Fibroblast of the aortic adventitia (primary cell): ENCODE measurements around the gene KRT28. TPM values are rescaled to one million over a fixed set of nuclear protein-coding genes. Genes with fewer than 3 reads are reported as not detected.

Experiments used
- DNase-seq: peaks from one replicate; pipeline ENCODE4 v3.0.0-alpha.2; 2010; ENCODE audit warnings: low read depth
- H3K4me3 ChIP-seq: 2 replicates; pipeline ENCODE4 v1.5.1; 2011; ENCODE audit warnings: low read depth, mild to moderate bottlenecking, control low read depth, low read length, moderate library complexity
- total RNA-seq: library from RNA; depleted of rRNA; stranded (reverse); fragments of >200 nt; gene quantifications from 2 replicates; pipeline ENCODE4 v1.2.3, GENCODE V29; 2012; ENCODE audit warnings: low replicate concordance
- TF ChIP-seq, protein P1 (sequence below): IDR thresholded peaks from 2 replicates; pipeline ENCODE4 v1.5.1; 2011; ENCODE audit warnings: mild to moderate bottlenecking, low read length, control low read depth, inconsistent platforms; ENCODE audit not compliant: insufficient read depth

KRT28 gene, protein sequence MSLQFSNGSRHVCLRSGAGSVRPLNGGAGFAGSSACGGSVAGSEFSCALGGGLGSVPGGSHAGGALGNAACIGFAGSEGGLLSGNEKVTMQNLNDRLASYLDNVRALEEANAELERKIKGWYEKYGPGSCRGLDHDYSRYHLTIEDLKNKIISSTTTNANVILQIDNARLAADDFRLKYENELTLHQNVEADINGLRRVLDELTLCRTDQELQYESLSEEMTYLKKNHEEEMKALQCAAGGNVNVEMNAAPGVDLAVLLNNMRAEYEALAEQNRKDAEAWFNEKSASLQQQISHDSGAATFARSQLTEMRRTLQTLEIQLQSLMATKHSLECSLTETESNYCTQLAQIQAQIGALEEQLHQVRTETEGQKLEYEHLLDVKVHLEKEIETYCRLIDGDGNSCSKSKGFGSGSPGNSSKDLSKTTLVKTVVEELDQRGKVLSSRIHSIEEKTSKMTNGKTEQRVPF
- total RNA-seq, result not detected in 2 replicates

DNA sequence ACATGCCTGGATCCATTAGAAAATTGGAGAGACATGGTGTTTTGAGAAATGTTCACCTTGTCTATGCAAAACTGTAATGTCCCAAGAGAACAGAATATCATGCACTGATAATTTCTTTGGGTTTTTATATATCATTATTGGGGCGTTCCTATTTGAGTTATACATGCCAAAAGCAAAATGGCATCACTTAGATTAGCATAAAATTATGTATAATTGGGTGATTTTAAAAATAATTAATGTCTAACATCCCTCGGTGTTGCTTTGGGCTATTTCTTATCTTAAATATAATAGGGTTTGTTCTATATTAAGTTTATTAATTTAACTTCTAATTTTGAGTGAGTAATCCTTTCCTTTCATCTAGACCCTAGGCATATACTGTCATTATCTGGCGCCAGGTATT is at the start of gene KRT28:
Gene KRT28 (minus strand): TSS at position 101 of the 400 bp plus-strand sequence. CDS start 66 bp downstream, at position 35.
- no peak for DNase-seq
- TF ChIP-seq, protein P1, sequence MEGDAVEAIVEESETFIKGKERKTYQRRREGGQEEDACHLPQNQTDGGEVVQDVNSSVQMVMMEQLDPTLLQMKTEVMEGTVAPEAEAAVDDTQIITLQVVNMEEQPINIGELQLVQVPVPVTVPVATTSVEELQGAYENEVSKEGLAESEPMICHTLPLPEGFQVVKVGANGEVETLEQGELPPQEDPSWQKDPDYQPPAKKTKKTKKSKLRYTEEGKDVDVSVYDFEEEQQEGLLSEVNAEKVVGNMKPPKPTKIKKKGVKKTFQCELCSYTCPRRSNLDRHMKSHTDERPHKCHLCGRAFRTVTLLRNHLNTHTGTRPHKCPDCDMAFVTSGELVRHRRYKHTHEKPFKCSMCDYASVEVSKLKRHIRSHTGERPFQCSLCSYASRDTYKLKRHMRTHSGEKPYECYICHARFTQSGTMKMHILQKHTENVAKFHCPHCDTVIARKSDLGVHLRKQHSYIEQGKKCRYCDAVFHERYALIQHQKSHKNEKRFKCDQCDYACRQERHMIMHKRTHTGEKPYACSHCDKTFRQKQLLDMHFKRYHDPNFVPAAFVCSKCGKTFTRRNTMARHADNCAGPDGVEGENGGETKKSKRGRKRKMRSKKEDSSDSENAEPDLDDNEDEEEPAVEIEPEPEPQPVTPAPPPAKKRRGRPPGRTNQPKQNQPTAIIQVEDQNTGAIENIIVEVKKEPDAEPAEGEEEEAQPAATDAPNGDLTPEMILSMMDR, result no peak
- no peak within 1 kb of the TSS for H3K4me3 ChIP-seq

DNA sequence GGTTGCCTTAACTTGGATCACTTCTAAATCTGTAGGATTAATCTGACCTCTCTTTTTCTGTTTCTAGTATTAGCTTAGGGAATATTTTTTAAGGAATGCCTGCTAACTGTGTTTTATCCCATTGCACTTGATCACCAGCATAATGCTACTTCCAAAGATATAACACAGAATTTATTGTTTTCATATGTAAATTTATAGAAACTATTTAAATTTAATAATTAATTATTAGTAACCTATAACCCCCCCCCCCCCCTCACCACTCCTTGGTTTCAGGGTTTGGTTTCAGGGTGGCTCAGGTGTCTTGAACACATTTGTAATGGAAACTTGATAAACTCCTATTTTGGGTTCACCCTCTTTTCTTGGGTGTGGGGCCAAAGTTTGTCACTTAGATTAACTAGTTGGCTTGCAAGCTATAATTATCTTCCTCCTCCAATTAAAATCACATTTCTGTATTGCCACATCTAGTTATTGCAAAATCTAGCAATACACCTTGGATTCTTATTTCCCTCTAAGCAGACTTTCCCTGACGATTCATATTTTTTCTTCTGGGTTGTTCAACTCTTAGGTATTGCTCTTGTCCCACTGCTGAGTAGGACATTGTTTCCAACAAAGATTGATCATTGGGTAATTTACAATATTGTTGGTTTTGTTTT is 49.0 kb upstream of the KRT28 start:
- no peak for DNase-seq
- no peak overlapping the region for H3K4me3 ChIP-seq
- TF ChIP-seq, protein P1, result no peak

DNA sequence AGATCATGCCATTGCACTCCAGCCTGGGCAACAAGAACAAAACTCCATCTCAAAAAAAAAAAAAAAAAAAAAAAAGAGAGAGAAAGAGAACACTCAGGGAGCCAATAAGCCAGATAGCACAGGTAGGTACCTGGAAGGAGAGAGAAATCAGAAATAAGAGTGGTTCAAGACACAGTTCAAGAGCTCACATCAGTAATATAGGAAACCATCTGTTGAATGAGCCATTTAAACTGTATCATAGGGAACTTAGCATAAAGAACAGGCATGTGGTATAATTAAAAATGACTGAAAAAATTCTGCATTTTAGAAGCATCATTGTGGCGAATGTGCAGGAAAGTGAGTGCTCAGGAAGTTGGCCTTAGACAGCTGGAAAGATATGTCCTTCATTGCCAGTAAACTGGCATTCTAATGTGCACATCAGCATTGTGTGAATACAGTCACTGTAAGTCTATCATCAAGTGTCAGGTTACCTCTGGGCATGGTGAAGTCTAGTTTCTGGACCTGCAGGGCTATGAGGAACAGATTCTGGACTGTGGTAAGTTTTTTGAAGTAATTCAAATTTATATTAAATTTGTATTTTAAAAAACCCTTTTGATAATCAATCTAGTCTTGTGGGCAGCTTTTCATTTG is 46.9 kb upstream of the KRT28 start:
- no peak overlapping the region for H3K4me3 ChIP-seq
- no peak for DNase-seq
- TF ChIP-seq, protein P1, result no peak

DNA sequence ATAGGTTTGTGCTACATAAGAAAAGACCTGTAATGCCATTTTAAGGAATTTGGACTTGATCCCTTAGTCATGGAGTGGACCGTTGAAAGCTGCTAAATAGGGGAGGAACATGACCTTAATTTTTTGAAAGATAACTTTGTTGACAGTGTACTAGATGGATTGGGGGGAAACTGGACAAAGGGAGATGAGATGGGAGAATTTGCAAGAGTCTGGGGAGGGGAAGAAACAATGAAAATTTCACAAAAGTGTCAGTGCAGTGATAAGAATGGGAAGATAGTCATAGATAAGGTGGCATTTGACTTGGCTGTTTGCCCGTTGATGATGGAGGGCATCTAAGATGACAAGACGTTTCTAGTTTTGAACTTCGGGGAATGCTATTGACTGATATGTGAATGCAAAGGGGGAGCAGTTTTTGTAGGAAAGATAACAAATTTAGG is 44.9 kb upstream of the KRT28 start:
- H3K4me3 ChIP-seq, result no peak overlapping the region
- TF ChIP-seq, protein P1, result no peak
- DNase-seq, result no peak

DNA sequence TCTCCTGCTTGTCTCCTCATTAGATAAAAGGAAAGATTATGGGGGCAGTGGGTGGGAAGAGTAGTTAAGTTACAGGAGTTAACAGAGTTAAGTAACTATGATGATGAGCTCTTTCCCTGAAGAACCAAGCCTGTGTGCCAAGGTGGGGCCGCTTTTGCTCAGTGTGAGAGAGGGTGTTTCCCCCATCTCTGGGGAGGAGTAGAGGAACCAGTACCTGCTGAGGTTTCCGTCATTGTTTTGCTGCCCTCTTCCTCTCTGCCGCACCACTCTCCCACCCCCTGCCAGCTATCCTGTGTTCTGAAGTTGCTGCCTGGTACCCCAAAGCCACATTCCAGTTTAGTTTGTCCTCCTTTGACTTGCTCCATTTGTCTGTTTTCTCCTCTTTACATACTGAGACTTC is 43.5 kb upstream of the KRT28 start:
- no peak overlapping the region for H3K4me3 ChIP-seq
- DNase-seq, result no peak
- TF ChIP-seq, protein P1, result no peak

DNA sequence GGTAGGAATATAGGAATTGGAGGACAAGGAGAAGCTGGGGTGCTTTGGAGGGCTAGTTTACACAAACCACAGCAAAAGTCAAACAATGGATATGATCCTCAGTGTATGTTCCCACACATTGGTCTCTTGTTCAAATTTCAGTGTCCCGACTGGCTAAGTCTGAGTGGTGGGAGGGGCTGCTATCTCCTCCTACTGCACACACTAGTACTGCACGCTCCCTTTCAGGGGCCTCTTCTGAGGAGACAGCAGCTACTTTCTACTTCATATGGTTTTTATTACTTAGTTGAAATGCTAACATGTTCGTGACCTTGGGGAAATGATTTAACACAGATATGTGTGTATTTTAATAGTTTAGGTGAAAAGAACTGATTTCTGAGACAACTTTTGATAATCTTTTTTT is 41.5 kb upstream of the KRT28 start:
- TF ChIP-seq, protein P1, result no peak
- no peak for DNase-seq
- H3K4me3 ChIP-seq, result no peak overlapping the region
